IMR-90 (cell line): Measurements from ENCODE around the gene XPR1.

Experiments used
- CTCF ChIP-seq: conservative IDR thresholded peaks from 2 replicates; pipeline ENCODE4 v1.5.1; 2012; ENCODE audit warnings: mild to moderate bottlenecking, low read depth, low read length, improper control_type of control experiment
- MXI1 ChIP-seq: IDR thresholded peaks from 2 replicates; pipeline ENCODE4 v1.6.1; 2012; ENCODE audit warnings: low read depth, mild to moderate bottlenecking, low read length, moderate library complexity, borderline replicate concordance
- POLR2A ChIP-seq: IDR thresholded peaks from 2 replicates; pipeline ENCODE4 v1.6.1; 2012; ENCODE audit warnings: mild to moderate bottlenecking, low read depth, low read length

- TF ChIP-seq POLR2A = no peak
- no peak for TF ChIP-seq MXI1
- TF ChIP-seq CTCF = no peak
These were observed 45.8 kb upstream of the XPR1 start for GRCh38 chr1:180585994-180586359.
